ENCODE data around the gene YKT6.

DNA sequence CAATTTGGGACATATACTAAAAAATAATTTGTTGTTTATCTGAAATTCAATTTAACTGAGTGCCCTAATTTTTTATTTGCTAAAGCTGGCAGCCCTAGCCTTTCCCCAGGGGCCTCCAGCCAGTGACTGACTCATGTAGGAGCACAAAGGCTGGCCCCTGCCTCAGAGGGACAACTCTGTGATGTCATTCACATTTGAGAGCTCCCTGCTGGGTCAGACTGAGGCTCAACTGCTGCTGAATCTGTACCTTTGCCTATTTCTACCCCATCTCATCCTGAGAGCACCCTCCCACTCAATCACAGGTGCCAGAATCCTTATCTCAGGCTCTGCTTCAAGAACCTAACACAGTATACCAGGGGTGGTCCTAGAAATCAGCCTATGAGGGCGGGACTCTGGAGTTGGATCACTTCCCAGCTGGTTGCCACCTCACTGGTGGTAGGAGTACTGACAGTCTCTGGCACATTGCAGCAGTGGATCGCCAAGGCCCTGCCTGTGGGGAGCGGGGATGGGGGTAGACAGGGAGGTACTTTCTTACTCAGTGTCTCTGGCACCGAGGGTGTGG is 23.1 kb upstream of the YKT6 start:
- TF ChIP-seq POLR2AphosphoS5 (IDR thresholded peaks at IDR 0.05; ENCODE audit: low read depth, low read length) (no peak), TAF1 (IDR thresholded peaks at IDR 0.05; ENCODE audit: borderline replicate concordance, low read depth, low read length) (no peak), POLR2A (IDR thresholded peaks at IDR 0.05; ENCODE audit: low read depth, low read length) (no peak)

Data from GM12892 (cell line).